A673 (cell line): ENCODE data around the gene PPFIA2. TPM values are rescaled to one million over a fixed set of nuclear protein-coding genes. Genes with fewer than 3 reads are reported as not detected.

Experiments used
- BruUV-seq: library from RNA; stranded (reverse); fragments of 400-500 nt; replicated peaks from 2 replicates; lab custom pipeline; 2021; lab: Mats Ljungman, UMichigan
- CTCF ChIA-PET: fragments of 300-600 bp; sonication (Branson Sonifier 250); formaldehyde crosslinking; loops from one replicate; lab custom pipeline; 2022; ENCODE audit warnings: antibody characterized with exemption; lab: Charles Lee
- POLR2A ChIA-PET: fragments of 300-600 bp; sonication (Branson Sonifier 250); formaldehyde crosslinking; loops from one replicate; lab custom pipeline; 2022; ENCODE audit warnings: antibody characterized with exemption; ENCODE audit not compliant: low non-redundant PET; lab: Charles Lee
- DNase-seq: peaks from one replicate; pipeline ENCODE4 v3.0.0-alpha.2; 2015; ENCODE audit warnings: low spot score
- H3K27ac ChIP-seq: fragments of 200-600 bp; sonication (generic); 2 replicates; pipeline ENCODE4 v1.5.1; 2016; ENCODE audit warnings: mixed run types, low read depth, mild to moderate bottlenecking, mixed read lengths, antibody characterized with exemption, low read length; ENCODE audit not compliant: poor library complexity, severe bottlenecking
- H3K27me3 ChIP-seq: fragments of 200-600 bp; sonication (generic); replicated peaks from 2 replicates; pipeline ENCODE4 v1.6.1; 2017; ENCODE audit warnings: mixed run types, low read depth, mild to moderate bottlenecking, mixed read lengths, antibody characterized with exemption, low read length; ENCODE audit not compliant: insufficient read depth, poor library complexity
- H3K36me3 ChIP-seq: fragments of 200-600 bp; sonication (generic); 2 replicates; pipeline ENCODE4 v1.6.1; 2016; ENCODE audit warnings: mixed run types, mild to moderate bottlenecking, mixed read lengths, antibody characterized with exemption, low read length; ENCODE audit not compliant: insufficient read depth, poor library complexity, severe bottlenecking
- H3K4me1 ChIP-seq: fragments of 200-600 bp; sonication (generic); 2 replicates; pipeline ENCODE4 v1.6.1; 2017; ENCODE audit warnings: mixed run types, mild to moderate bottlenecking, mixed read lengths, antibody characterized with exemption, low read length; ENCODE audit not compliant: insufficient read depth, poor library complexity, severe bottlenecking
- H3K4me3 ChIP-seq: fragments of 200-600 bp; sonication (generic); 2 replicates; pipeline ENCODE4 v1.5.1; 2016; ENCODE audit warnings: low read depth, mixed run types, mild to moderate bottlenecking, mixed read lengths, low read length; ENCODE audit not compliant: poor library complexity, severe bottlenecking
- H3K9me3 ChIP-seq: fragments of 200-600 bp; sonication (generic); 2 replicates; pipeline ENCODE4 v1.6.1; 2016; ENCODE audit warnings: mixed run types, low read depth, mild to moderate bottlenecking, mixed read lengths, antibody characterized with exemption, low read length; ENCODE audit not compliant: poor library complexity, severe bottlenecking
- EZH2 ChIP-seq: fragments of 200-600 bp; sonication (generic); IDR thresholded peaks from 2 replicates; pipeline ENCODE4 v1.6.1; 2017; ENCODE audit warnings: borderline replicate concordance, low read depth, mild to moderate bottlenecking, mixed read lengths, antibody characterized with exemption, low read length; ENCODE audit not compliant: poor library complexity, severe bottlenecking
- intact Hi-C: fragments of 100-400 bp; cut with micrococcal nuclease; formaldehyde crosslinking; loops from one replicate; pipeline ENCODE4 v1.10.0; 2022; ENCODE audit not compliant: unreplicated experiment
- total RNA-seq: library from RNA; stranded (reverse); gene quantifications from 2 replicates; pipeline ENCODE4 v1.2.3, GENCODE V29; 2021
- TF ChIP-seq, protein P1 (sequence below): fragments of 300-800, 200-600 bp; sonication (generic); conservative IDR thresholded peaks from 2 replicates; pipeline ENCODE4 v1.5.1; 2017; ENCODE audit warnings: low read depth, mild to moderate bottlenecking, antibody characterized with exemption, low read length, moderate library complexity, mixed read lengths

Gene PPFIA2
- total RNA-seq, 1 experiment from 2014 or later: 0.52 TPM

DNA sequence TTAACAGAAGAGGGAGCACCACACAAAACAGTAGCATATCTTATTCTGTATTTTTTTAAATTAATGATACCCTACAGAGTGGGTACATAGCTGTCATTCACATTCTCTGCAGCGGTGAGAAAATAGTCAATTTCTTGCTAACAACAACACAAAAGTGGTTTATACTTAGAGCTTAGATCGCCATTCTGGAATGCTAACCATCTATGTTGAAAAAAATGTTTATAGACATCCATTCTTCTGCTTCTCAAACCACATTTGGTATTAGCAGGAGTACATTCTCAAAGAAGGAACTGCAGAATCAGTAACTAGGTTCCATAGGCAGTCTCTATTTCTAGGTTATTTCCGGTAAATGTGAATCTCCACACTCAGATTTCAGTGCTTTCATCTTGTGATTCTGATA, 185.9 kb downstream of the PPFIA2 start:
- peak; percentile 2 for DNase-seq
- Histone ChIP-seq H3K27me3 (no peaks in the 10 kb centered on the region), H3K27ac (no peak overlapping the region), H3K4me3 (no peak overlapping the region), H3K9me3 (no peaks in the 10 kb centered on the region), H3K4me1 (no peaks in the 10 kb centered on the region), H3K36me3 (no peaks in the 10 kb centered on the region)
- no peak for TF ChIP-seq EZH2
- TF ChIP-seq, protein P1, sequence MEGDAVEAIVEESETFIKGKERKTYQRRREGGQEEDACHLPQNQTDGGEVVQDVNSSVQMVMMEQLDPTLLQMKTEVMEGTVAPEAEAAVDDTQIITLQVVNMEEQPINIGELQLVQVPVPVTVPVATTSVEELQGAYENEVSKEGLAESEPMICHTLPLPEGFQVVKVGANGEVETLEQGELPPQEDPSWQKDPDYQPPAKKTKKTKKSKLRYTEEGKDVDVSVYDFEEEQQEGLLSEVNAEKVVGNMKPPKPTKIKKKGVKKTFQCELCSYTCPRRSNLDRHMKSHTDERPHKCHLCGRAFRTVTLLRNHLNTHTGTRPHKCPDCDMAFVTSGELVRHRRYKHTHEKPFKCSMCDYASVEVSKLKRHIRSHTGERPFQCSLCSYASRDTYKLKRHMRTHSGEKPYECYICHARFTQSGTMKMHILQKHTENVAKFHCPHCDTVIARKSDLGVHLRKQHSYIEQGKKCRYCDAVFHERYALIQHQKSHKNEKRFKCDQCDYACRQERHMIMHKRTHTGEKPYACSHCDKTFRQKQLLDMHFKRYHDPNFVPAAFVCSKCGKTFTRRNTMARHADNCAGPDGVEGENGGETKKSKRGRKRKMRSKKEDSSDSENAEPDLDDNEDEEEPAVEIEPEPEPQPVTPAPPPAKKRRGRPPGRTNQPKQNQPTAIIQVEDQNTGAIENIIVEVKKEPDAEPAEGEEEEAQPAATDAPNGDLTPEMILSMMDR: no peak
- ChIA-PET POLR2A (no interaction called here), CTCF (no interaction called here)
- intact Hi-C loops: no loop called here
- no TSS peak for BruUV-seq

DNA sequence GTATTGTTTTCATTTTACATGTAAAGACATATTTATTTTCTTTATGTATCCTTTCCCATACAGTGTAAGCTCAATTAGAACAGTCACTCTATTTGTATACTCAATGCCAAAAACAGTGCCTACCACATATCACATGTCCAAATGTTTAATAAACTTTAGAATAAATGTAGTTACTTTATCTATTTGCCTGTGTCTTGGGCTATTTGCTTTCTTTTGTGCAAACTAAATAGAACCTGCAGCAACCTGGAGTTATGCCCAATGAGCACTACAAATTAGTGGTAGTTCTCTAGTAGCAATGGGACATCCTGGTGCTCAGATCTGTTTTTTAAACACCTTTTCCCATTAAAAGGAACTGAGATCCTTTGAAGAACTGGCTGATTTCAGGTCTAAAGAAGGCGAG, 186.7 kb downstream of the PPFIA2 start:
- no peak overlapping the region for H3K4me3 ChIP-seq
- CTCF ChIA-PET: no interaction called here
- intact Hi-C loops: no loop called here
- no peak overlapping the region for H3K27ac ChIP-seq
- DNase-seq: no peak
- TF ChIP-seq, protein P1: no peak
- no peak for TF ChIP-seq EZH2
- POLR2A ChIA-PET: no interaction called here
- BruUV-seq: no TSS peak
- H3K27me3 ChIP-seq: no peaks in the 10 kb centered on the region
- no peaks in the 10 kb centered on the region for H3K36me3 ChIP-seq
- no peaks in the 10 kb centered on the region for H3K9me3 ChIP-seq
- no peaks in the 10 kb centered on the region for H3K4me1 ChIP-seq

GRCh38 chr12:81570234-81570633, 188.9 kb downstream of the PPFIA2 start:
- no peaks in the 10 kb centered on the region for H3K4me1 ChIP-seq
- DNase-seq: no peak
- no peaks in the 10 kb centered on the region for H3K36me3 ChIP-seq
- no peak for TF ChIP-seq EZH2
- TF ChIP-seq, protein P1: no peak
- H3K4me3 ChIP-seq: no peak overlapping the region
- no peaks in the 10 kb centered on the region for H3K27me3 ChIP-seq
- intact Hi-C loops: no loop called here
- ChIA-PET POLR2A (no interaction called here), CTCF (no interaction called here)
- no peaks in the 10 kb centered on the region for H3K9me3 ChIP-seq
- H3K27ac ChIP-seq: no peak overlapping the region
- no TSS peak for BruUV-seq
